Measurements from ENCODE around the gene BMP7.
A peak's percentile ranks its signal among the peaks of the same experiment; 100 is the strongest.

The BMP7 gene

GRCh38 chr20:57245997-57246396 lies 20.4 kb downstream of the BMP7 start:
- POLR2A ChIA-PET = no interaction called here
- no peaks in the 10 kb centered on the region for H3K36me3 ChIP-seq (ENCODE audit: control insufficient read depth in 2 of 2, insufficient read depth in 1 of 2, low read length in 2 of 2)
- CTCF ChIA-PET = interaction anchor here (0.9 kb wide), 1 partner anchor 90 kb away, joined by 3 read pairs; no protein-coding TSS in a partner anchor
- no peak overlapping the region for H3K27ac ChIP-seq (ENCODE audit: extremely low read depth, low read depth, low read length)
- peaks cover 6% of the 10 kb centered on the region for H3K4me1 ChIP-seq (ENCODE audit: control insufficient read depth, insufficient read depth, low read length)
- H3K9me3 ChIP-seq (ENCODE audit: control insufficient read depth, insufficient read depth, low read depth, low read length) = no peaks in the 10 kb centered on the region
- TF ChIP-seq KLF8 (tag by site-specific recombination; IDR thresholded peaks at IDR 0.05) (no peak), ZNF280C (tag by site-specific recombination; IDR thresholded peaks at IDR 0.05) (no peak)
- no peak overlapping the region for H3K4me3 ChIP-seq (ENCODE audit: low read depth, low read length)

DNA sequence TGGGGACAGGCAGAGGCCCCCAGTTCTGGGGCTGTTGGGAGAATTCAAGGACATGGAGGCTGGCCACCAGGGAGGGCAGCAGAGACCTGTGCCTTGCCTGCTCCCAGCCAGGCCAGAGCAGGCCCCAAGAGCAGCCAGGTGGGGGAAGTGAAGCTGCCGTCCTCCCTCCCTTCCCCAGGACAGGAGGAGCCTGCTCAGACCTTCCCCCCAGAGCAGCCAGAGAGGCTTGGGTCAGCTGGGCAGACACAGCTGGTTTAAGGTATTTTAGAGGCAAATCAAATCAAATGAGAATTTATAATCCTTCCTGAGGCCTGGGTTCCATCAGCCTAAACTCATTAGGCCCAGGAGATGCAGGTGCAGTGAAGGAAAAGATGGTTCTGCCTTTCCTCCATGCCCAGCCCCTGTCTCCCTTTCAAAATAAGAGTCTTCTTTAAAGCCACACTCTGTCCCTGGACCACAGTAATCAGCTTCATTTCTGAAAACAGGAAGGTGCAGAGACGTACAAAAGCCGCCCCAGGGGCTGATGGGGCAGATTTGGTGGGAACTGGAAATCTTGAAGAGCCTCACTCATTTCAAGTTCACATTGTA lies 21.7 kb downstream of the BMP7 start:
- no peaks in the 10 kb centered on the region for H3K4me1 ChIP-seq (ENCODE audit: control insufficient read depth, insufficient read depth, low read length)
- H3K9me3 ChIP-seq (ENCODE audit: control insufficient read depth, insufficient read depth, low read depth, low read length) = no peaks in the 10 kb centered on the region
- POLR2A ChIA-PET = interaction anchor here (0.7 kb wide), 1 partner anchor 11 kb away, joined by 4 read pairs; no protein-coding TSS in a partner anchor
- CTCF ChIA-PET = no interaction called here
- H3K4me3 ChIP-seq (ENCODE audit: low read depth, low read length) = no peak overlapping the region
- H3K36me3 ChIP-seq (ENCODE audit: control insufficient read depth in 2 of 2, insufficient read depth in 1 of 2, low read length in 2 of 2) = no peaks in the 10 kb centered on the region
- TF ChIP-seq ZNF18 (tag by site-specific recombination; IDR thresholded peaks at IDR 0.05) (peak; percentile 56), CTCF (tag by site-specific recombination; IDR thresholded peaks at IDR 0.05) (0 out of 2 replicates have a peak, but pooled peaks have one; percentile 18), MYNN (tag by site-specific recombination; IDR thresholded peaks at IDR 0.05; ENCODE audit: borderline replicate concordance) (peak; percentile 88), GLI2 (tag by site-specific recombination; IDR thresholded peaks at IDR 0.05; ENCODE audit: borderline replicate concordance, low read depth) (no peak), ZNF600 (tag by site-specific recombination; IDR thresholded peaks at IDR 0.05) (0 out of 2 replicates have a peak, but pooled peaks have one; percentile 31), ZNF433 (tag by site-specific recombination; IDR thresholded peaks at IDR 0.05; ENCODE audit: low read depth) (no peak), ZNF830 (tag by site-specific recombination; IDR thresholded peaks at IDR 0.05; ENCODE audit: low read depth) (no peak)
- TF ChIP-seq, protein P1, sequence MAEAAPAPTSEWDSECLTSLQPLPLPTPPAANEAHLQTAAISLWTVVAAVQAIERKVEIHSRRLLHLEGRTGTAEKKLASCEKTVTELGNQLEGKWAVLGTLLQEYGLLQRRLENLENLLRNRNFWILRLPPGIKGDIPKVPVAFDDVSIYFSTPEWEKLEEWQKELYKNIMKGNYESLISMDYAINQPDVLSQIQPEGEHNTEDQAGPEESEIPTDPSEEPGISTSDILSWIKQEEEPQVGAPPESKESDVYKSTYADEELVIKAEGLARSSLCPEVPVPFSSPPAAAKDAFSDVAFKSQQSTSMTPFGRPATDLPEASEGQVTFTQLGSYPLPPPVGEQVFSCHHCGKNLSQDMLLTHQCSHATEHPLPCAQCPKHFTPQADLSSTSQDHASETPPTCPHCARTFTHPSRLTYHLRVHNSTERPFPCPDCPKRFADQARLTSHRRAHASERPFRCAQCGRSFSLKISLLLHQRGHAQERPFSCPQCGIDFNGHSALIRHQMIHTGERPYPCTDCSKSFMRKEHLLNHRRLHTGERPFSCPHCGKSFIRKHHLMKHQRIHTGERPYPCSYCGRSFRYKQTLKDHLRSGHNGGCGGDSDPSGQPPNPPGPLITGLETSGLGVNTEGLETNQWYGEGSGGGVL (tag by site-specific recombination; IDR thresholded peaks at IDR 0.05) = peak; percentile 17; the same call in 1 of the 2 replicates
- TF ChIP-seq, protein P2, sequence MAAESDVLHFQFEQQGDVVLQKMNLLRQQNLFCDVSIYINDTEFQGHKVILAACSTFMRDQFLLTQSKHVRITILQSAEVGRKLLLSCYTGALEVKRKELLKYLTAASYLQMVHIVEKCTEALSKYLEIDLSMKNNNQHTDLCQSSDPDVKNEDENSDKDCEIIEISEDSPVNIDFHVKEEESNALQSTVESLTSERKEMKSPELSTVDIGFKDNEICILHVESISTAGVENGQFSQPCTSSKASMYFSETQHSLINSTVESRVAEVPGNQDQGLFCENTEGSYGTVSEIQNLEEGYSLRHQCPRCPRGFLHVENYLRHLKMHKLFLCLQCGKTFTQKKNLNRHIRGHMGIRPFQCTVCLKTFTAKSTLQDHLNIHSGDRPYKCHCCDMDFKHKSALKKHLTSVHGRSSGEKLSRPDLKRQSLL (tag by site-specific recombination; IDR thresholded peaks at IDR 0.05) = no peak
- TF ChIP-seq, protein P3, sequence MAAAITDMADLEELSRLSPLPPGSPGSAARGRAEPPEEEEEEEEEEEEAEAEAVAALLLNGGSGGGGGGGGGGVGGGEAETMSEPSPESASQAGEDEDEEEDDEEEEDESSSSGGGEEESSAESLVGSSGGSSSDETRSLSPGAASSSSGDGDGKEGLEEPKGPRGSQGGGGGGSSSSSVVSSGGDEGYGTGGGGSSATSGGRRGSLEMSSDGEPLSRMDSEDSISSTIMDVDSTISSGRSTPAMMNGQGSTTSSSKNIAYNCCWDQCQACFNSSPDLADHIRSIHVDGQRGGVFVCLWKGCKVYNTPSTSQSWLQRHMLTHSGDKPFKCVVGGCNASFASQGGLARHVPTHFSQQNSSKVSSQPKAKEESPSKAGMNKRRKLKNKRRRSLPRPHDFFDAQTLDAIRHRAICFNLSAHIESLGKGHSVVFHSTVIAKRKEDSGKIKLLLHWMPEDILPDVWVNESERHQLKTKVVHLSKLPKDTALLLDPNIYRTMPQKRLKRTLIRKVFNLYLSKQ (tag by site-specific recombination; IDR thresholded peaks at IDR 0.05; ENCODE audit: borderline replicate concordance) = no peak
- H3K27ac ChIP-seq (ENCODE audit: extremely low read depth, low read depth, low read length) = no peak overlapping the region
